HG02798 (cell line): ENCODE measurements around the gene ENPEP.
A peak's percentile ranks its signal among the peaks of the same experiment; 100 is the strongest.
"Not testable (repeated sequence)": the region's sequence is repeated elsewhere in the genome, so short reads cannot be mapped to it uniquely, and the experiment has no call there.

Experiments
- ATAC-seq: cut with Tn5 transposase; IDR thresholded peaks from one replicate; pipeline ENCODE4 v1.9.1; 2021; ENCODE audit warnings: mild to moderate bottlenecking; ENCODE audit not compliant: unreplicated experiment, poor library complexity

Gene ENPEP

DNA sequence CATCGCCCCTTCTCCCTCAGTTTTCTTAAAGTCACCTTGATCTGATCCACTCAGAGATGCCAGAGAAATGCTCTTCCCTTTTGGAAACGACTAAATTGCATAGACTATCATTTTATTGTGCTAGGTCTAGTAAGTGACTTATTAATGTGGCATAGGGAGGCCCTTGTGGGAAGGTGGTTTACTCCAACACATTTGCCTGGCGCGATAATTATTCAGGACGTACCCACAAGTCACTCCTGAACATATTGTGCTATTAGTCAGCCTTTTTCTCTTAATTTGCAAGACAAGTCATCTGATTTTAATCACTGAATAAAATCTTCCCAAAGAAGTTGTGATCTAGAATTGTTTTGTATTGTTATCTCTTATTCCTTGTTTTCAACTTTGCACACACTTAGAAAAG is 7.6 kb downstream of the ENPEP start:
- ATAC-seq = no peak

DNA sequence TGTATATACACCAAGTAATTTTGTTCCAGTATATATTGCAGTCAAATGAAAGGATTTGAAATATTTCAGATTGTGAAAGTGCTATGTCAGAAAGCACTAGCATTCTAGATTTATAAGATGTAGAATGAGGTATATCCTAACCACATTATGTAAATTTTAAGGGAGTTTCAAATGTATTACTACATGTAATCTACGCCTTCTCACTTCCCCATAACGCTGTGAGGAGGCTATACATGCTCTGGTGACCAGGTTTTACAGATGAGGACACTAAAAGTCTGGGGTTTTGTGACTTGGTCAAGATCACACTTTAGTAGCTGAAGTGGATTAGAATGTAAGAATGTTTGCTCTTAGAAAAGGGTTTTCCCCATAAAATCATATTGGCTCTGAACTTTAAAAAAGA is 8.1 kb downstream of the ENPEP start:
- ATAC-seq = peak; percentile 97

GRCh38 chr4:110484767-110485166 is 8.8 kb downstream of the ENPEP start:
- ATAC-seq = no peak

DNA sequence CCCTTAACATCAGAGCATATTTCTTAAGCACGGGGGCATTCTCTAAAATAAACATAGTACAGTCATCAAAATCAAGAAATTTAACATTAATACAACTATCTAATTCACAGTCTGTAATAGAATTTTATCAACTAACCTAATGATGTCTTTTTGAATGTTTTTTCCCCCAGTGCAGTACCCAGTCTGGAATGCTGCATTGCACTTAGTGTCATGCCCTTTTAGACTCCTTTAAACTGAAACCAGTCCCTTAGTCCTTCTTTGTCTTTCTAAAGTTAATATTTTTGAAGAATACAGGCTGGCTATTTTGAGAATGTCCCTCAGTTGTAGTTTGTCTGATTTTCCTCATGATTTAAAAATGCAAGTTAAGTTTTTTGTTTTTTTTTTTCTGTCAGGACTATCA is 9.5 kb downstream of the ENPEP start:
- no peak for ATAC-seq

DNA sequence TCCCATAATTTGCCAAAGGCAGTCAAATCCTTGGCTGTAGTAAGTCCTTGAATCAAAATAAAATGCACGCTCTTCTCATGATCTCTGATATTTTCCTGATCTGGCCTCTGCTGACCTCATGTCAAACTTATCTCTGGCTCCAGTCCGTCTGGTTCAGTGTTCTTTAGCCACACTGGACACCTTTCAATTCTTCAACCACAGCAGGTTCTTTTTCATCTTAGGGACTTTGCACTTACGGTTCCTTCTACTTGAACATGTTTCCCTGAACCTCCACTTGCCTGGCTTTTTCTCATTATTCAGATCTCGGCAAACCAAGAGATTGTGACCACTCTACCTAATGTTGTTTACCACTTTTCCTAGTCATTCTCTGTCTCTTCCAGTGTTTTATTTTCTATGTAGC is 10.3 kb downstream of the ENPEP start:
- no peak for ATAC-seq

- ATAC-seq = not testable (repeated sequence)
Observed at GRCh38 chr4:110486850-110487249, 10.9 kb downstream of the ENPEP start.

DNA sequence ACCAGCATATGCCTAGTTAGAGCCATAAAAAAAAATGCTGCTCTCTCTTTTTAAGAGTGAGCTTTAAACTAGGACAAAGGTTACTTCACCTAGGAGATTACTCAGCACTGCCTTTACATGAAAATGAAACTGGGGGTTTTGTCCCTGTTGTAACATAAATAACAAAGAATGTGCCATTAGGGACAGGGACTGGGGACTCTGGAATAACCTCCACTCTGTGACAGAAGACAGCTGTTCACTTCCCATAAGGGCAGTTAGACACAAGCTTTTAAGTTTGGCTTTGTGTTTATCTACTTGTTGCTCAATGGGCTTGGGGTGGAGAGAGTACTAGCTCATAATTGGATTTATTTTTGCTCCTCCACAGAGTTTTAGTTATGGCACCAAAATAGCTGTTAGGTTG is 11.9 kb downstream of the ENPEP start:
- ATAC-seq = peak; percentile 25

- no peak for ATAC-seq
Observed at GRCh38 chr4:110489901-110490508, 14.1 kb downstream of the ENPEP start.

- no peak for ATAC-seq
Observed at GRCh38 chr4:110492522-110492921, 16.6 kb downstream of the ENPEP start.

DNA sequence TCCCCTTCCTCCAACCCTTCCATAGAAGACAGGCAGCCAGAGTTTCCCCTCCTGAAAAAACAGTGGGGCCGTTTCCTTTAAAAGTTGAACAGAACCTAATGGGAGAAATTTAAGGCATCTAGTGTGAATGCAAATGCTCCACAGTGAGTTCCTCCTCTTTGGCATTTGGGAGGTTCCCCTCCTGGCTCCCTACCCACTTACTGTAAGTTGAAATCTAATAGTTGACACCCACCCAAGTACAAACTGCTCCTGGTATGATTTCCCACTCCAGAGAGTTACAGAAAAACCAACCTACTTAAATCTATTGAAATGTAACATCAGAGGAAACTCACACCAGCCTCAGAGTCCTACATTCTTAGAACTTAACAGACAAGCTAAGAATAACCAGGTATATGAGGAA is 17.6 kb downstream of the ENPEP start:
- ATAC-seq = no peak

DNA sequence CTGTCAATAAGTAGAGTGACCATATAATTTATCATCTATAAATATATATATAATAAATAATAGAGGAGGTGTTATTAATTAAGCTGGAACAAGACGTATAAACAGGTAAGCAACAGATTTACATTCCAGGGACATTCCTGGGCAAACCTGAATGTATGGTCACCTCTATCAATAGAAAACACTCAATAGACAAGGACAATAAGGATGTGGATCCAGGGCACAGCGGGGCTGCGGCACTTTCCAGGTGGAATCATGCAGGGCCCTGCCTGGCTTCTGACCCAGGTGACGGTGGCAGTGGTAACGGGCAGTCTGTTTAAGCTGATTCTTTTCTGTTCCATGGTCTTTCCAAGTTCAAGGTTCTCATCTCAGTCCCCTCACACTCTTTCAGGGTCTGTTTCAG is 22.5 kb downstream of the ENPEP start:
- no peak for ATAC-seq

GRCh38 chr4:110499126-110499525 is 23.2 kb downstream of the ENPEP start:
- no peak for ATAC-seq

DNA sequence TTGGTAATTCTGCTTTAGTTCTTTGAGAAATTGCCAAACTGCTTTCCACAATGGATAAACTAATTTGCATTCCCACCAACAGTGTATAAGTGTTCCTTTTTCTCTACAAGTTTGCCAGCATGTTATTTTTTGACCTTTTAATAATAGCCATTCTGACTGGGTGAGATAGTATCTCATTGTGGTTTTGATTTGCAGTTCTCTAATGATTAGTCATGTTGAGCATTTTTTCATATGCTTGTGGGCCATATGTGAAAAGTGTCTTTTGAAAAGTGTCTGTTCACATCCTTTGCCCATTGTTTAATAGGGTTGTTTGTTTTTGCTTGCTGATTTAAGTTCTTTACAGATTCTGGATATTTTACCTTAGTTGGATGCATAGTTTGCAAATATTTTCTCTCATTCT is 25.9 kb downstream of the ENPEP start:
- no peak for ATAC-seq

DNA sequence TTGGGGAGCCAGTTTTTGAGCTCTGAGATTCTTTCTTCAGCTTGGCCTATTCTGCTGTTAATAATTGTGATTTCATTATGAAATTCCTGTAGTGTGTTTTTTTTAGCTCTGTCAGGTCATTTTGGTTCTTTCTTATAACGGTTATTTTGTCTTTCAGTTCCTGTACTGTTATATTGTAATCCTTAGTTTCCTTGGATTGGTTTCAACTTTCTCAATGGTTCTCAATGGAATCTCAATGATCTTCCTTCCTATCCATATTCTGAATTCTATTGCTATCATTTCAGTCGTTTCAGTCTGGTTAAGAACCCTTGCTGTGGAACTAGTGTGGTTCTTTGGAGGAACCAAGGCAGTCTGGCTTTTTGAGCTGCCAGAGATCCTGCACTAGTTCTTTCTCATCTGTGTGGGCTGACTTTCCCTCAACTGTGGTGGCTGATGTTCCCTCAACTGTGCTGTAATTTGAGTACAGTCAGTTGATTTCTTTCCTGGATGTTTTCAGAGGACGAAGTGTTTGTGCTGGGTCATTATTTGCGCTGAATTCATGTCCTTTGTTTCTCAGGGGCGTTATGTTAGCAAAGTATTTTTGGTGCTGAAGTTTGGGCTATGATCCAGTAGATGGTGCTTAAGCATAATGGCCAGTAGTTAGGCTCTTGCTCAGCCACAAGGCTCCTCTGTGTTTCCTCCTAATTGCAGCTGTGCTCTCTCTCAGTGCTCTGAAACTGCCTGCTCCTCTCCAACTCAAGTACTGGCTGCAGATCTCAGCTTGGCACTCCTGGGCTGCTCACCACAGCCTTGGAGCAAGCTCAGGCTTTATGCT is 27.5 kb downstream of the ENPEP start:
- no peak for ATAC-seq

GRCh38 chr4:110504084-110504435 is 28.1 kb downstream of the ENPEP start:
- ATAC-seq = no peak

- ATAC-seq = no peak
Observed at GRCh38 chr4:110505440-110505839, 29.5 kb downstream of the ENPEP start.

- no peak for ATAC-seq
Observed at GRCh38 chr4:110508827-110509710, 33.1 kb downstream of the ENPEP start.

- ATAC-seq = no peak
Observed at GRCh38 chr4:110510277-110510676, 34.3 kb downstream of the ENPEP start.

- peak; percentile 72 for ATAC-seq
Observed at GRCh38 chr4:110510955-110511544, 35.1 kb downstream of the ENPEP start.

- ATAC-seq = no peak
Observed at GRCh38 chr4:110512901-110513300, 36.9 kb downstream of the ENPEP start.
